ENCODE results near the gene TSPOAP1.

DNA sequence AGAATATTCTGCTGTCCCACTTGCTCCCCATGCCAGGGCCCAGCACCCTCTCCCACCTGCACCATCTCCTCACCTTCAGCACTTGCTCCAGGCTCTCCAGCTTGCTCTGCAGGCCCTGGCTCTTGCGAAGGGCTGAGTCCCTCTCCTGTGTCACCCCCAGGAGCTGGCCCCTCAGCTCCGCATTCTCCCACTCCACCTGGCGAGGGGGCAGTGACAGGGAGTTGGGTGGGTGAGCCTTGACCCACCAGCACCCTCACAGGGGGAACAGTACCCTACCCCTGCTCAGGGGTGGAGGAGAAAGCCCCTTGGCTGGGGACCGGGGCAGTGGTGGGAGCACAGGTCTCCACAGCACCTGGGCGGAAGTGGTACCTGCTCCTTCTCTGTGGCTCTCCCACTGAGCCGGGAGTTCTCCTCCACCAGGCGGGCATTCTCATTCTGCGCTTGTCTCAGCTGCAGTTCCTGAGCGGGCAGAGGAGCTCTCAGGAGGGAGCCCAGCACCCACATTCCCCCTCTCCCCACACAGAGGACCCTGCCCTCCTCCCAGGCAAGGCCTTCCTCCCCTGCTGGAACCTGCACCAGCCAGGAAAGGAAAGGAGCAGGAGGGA lies 5.9 kb downstream of the TSPOAP1 start:
- TF ChIP-seq ZFP3 (CRISPR knock-in tag; IDR thresholded peaks at IDR 0.05) (no peak), OSR1 (CRISPR knock-in tag; IDR thresholded peaks at IDR 0.05) (no peak), ARNTL (CRISPR knock-in tag; IDR thresholded peaks at IDR 0.05; ENCODE audit: borderline replicate concordance, low read depth) (no peak), BACH2 (CRISPR knock-in tag; IDR thresholded peaks at IDR 0.05; ENCODE audit: borderline replicate concordance) (no peak)
